ENCODE results near the gene RNU5B-1. TPM values are rescaled to one million over a fixed set of nuclear protein-coding genes. Genes with fewer than 3 reads are reported as not detected.

The RNU5B-1 gene
- total and polyA plus RNA-seq, 9 of the 15 experiments (the other 6 are each of a cell fraction or from before 2014, with no cell fraction given): 14.2 TPM; not detected in 8

- TF ChIP-seq VEZF1 (CRISPR knock-in tag; IDR thresholded peaks at IDR 0.05) (peak; percentile 82), EZH2 (IDR thresholded peaks at IDR 0.05; ENCODE audit: borderline replicate concordance, low read depth, low read length) (no peak), E2F6 (IDR thresholded peaks at IDR 0.05; ENCODE audit: borderline replicate concordance in 1 of 2, extremely low read depth in 1 of 2, insufficient read depth in 1 of 2, insufficient read length in 1 of 2, low read depth in 1 of 2, low read length in 1 of 2, poor library complexity in 1 of 2, severe bottlenecking in 1 of 2) (peak; percentile 89 to 91), ZBTB40 (IDR thresholded peaks at IDR 0.05) (no peak), ZBTB40 (CRISPR knock-in tag; IDR thresholded peaks at IDR 0.05) (no peak), RUNX1 (IDR thresholded peaks at IDR 0.05; ENCODE audit: low read depth) (0 out of 2 replicates have a peak, but pooled peaks have one; percentile 30), PHF8 (IDR thresholded peaks at IDR 0.05; ENCODE audit: borderline replicate concordance, low read length) (peak; percentile 83; the same call in 1 of the 2 replicates), L3MBTL2 (IDR thresholded peaks at IDR 0.05) (peak; percentile 65), GTF2E2 (tag; IDR thresholded peaks at IDR 0.05) (peak; percentile 49; the same call in 1 of the 2 replicates), POLR2B (IDR thresholded peaks at IDR 0.05; ENCODE audit: low read depth, partially characterized antibody) (peak; percentile 25), ZNF764 (CRISPR knock-in tag; IDR thresholded peaks at IDR 0.05; ENCODE audit: low read depth) (no peak), TBP (optimal IDR thresholded peaks at IDR 0.05; ENCODE audit: low read depth, low read length) (no peak), SRF (CRISPR knock-in tag; IDR thresholded peaks at IDR 0.05) (0 out of 4 replicates have a peak, but pooled peaks of 1 of the 2 experiments have one; percentile 20)
These were observed 17.6 kb upstream of the RNU5B-1 start, which contains the start of gene PARP16 (continued) for GRCh38 chr15:65286704-65287519.

Measured in K562 (cell line).